NB4 (cell line): ENCODE measurements around the gene SAMD5.

Experiments
- MYC ChIP-seq: IDR thresholded peaks from 2 replicates; pipeline ENCODE4 v1.6.1; 2011; ENCODE audit warnings: low read depth, low read length
- POLR2A ChIP-seq: IDR thresholded peaks from 2 replicates; pipeline ENCODE4 v1.6.1; 2011; ENCODE audit warnings: mild to moderate bottlenecking; ENCODE audit not compliant: insufficient read length; ENCODE audit errors: extremely low read depth
- TF ChIP-seq, protein P1 (sequence below): IDR thresholded peaks from one replicate; pipeline ENCODE4 v1.5.1; 2012; ENCODE audit warnings: low read depth, low read length
- TF ChIP-seq, protein P2 (sequence below): IDR thresholded peaks from 2 replicates; pipeline ENCODE4 v1.6.1; 2011; ENCODE audit warnings: low read depth, low read length

DNA sequence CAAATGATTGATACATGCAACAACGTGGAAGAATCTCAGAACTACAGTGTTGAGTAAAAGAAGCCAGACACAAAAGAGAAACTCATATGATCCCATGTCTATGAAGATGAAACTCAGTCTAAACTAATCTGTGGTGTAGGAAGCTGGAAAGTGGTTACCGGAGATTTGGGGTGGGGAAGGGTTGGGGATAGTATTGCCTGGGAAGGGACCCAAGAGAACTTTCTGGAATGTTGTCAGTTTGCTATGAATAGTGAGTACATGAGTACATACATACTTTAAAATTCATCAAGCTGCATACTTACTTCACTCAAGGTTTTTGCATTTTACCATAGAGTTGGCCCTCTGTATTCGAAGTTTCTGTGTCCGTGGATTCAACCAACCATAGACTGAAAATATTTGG is 106.0 kb downstream of the SAMD5 start:
- TF ChIP-seq, protein P1, sequence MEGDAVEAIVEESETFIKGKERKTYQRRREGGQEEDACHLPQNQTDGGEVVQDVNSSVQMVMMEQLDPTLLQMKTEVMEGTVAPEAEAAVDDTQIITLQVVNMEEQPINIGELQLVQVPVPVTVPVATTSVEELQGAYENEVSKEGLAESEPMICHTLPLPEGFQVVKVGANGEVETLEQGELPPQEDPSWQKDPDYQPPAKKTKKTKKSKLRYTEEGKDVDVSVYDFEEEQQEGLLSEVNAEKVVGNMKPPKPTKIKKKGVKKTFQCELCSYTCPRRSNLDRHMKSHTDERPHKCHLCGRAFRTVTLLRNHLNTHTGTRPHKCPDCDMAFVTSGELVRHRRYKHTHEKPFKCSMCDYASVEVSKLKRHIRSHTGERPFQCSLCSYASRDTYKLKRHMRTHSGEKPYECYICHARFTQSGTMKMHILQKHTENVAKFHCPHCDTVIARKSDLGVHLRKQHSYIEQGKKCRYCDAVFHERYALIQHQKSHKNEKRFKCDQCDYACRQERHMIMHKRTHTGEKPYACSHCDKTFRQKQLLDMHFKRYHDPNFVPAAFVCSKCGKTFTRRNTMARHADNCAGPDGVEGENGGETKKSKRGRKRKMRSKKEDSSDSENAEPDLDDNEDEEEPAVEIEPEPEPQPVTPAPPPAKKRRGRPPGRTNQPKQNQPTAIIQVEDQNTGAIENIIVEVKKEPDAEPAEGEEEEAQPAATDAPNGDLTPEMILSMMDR, result no peak
- TF ChIP-seq POLR2A (no peak), MYC (no peak)
- TF ChIP-seq, protein P2, sequence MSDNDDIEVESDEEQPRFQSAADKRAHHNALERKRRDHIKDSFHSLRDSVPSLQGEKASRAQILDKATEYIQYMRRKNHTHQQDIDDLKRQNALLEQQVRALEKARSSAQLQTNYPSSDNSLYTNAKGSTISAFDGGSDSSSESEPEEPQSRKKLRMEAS, result no peak
